ENCODE results near the gene NR1D2. TPM values are rescaled to one million over a fixed set of nuclear protein-coding genes. Genes with fewer than 3 reads are reported as not detected.

Gene NR1D2
- polyA plus RNA-seq, 1 experiment: 18.0 TPM

GRCh38 chr3:24012589-24013269 is 67.6 kb downstream of the NR1D2 start:
- no peaks in the 10 kb centered on the region for H3K36me3 ChIP-seq (ENCODE audit: control insufficient read depth, insufficient read depth, low read length)
- no peak for TF ChIP-seq CTCF (IDR thresholded peaks at IDR 0.05; ENCODE audit: insufficient read depth, low read depth, low read length)
- no peak for DNase-seq (ENCODE audit: low read depth)
- H3K4me3 ChIP-seq (ENCODE audit: low read depth, low read length): no peak overlapping the region
- H3K27me3 ChIP-seq (ENCODE audit: control insufficient read depth, insufficient read depth, low read length): no peaks in the 10 kb centered on the region
- CTCF ChIA-PET: interaction anchor here (0.6 to 1.2 kb wide), 2 partner anchors 13 to 39 kb away, joined by 3 read pairs; no protein-coding TSS in a partner anchor
- POLR2A ChIA-PET: interaction anchor here (0.6 kb wide), 1 partner anchor 165 kb away, joined by 3 read pairs; no protein-coding TSS in a partner anchor

GRCh38 chr3:24017305-24017704 is 72.2 kb downstream of the NR1D2 start:
- H3K4me3 ChIP-seq (ENCODE audit: low read depth, low read length): no peak overlapping the region
- POLR2A ChIA-PET: no interaction called here
- no peak for TF ChIP-seq CTCF (IDR thresholded peaks at IDR 0.05; ENCODE audit: insufficient read depth, low read depth, low read length)
- CTCF ChIA-PET: interaction anchor here (0.7 kb wide), 1 partner anchor 52 kb away, joined by 3 read pairs; no protein-coding TSS in a partner anchor
- no peak for DNase-seq (ENCODE audit: low read depth)
- H3K27me3 ChIP-seq (ENCODE audit: control insufficient read depth, insufficient read depth, low read length): no peaks in the 10 kb centered on the region
- H3K36me3 ChIP-seq (ENCODE audit: control insufficient read depth, insufficient read depth, low read length): no peaks in the 10 kb centered on the region

GRCh38 chr3:24018784-24019570 is 73.9 kb downstream of the NR1D2 start:
- no peak for DNase-seq (ENCODE audit: low read depth)
- CTCF ChIA-PET: no interaction called here
- POLR2A ChIA-PET: no interaction called here
- no peak for TF ChIP-seq CTCF (IDR thresholded peaks at IDR 0.05; ENCODE audit: insufficient read depth, low read depth, low read length)
- Histone ChIP-seq H3K36me3 (ENCODE audit: control insufficient read depth, insufficient read depth, low read length) (no peaks in the 10 kb centered on the region), H3K27me3 (ENCODE audit: control insufficient read depth, insufficient read depth, low read length) (no peaks in the 10 kb centered on the region), H3K4me3 (ENCODE audit: low read depth, low read length) (no peak overlapping the region)

GRCh38 chr3:24019585-24019984 is 74.5 kb downstream of the NR1D2 start:
- no peaks in the 10 kb centered on the region for H3K27me3 ChIP-seq (ENCODE audit: control insufficient read depth, insufficient read depth, low read length)
- ChIA-PET POLR2A (no interaction called here), CTCF (no interaction called here)
- no peak for TF ChIP-seq CTCF (IDR thresholded peaks at IDR 0.05; ENCODE audit: insufficient read depth, low read depth, low read length)
- H3K4me3 ChIP-seq (ENCODE audit: low read depth, low read length): no peak overlapping the region
- no peaks in the 10 kb centered on the region for H3K36me3 ChIP-seq (ENCODE audit: control insufficient read depth, insufficient read depth, low read length)
- DNase-seq (ENCODE audit: low read depth): no peak

GRCh38 chr3:24020036-24020691 is 75.1 kb downstream of the NR1D2 start:
- H3K27me3 ChIP-seq (ENCODE audit: control insufficient read depth, insufficient read depth, low read length): no peaks in the 10 kb centered on the region
- ChIA-PET CTCF (no interaction called here), POLR2A (no interaction called here)
- H3K4me3 ChIP-seq (ENCODE audit: low read depth, low read length): no peak overlapping the region
- H3K36me3 ChIP-seq (ENCODE audit: control insufficient read depth, insufficient read depth, low read length): no peaks in the 10 kb centered on the region
- DNase-seq (ENCODE audit: low read depth): no peak
- no peak for TF ChIP-seq CTCF (IDR thresholded peaks at IDR 0.05; ENCODE audit: insufficient read depth, low read depth, low read length)
